DND-41 (cell line): ENCODE results near the gene DCLRE1C.
"Not testable (repeated sequence)": the region's sequence is repeated elsewhere in the genome, so short reads cannot be mapped to it uniquely, and the experiment has no call there.

ENCODE experiments used
- CTCF ChIP-seq: IDR thresholded peaks from 2 replicates; pipeline ENCODE4 v1.5.1; 2012; ENCODE audit warnings: borderline replicate concordance, low read length, moderate library complexity, mild to moderate bottlenecking; ENCODE audit not compliant: poor library complexity, severe bottlenecking; ENCODE audit errors: extremely low read depth
- EZH2 ChIP-seq: IDR thresholded peaks from 3 replicates; pipeline ENCODE4 v1.6.1; 2012; ENCODE audit warnings: borderline replicate concordance, low read depth, mild to moderate bottlenecking, moderate library complexity, low read length, inconsistent platforms; ENCODE audit not compliant: severe bottlenecking

GRCh38 chr10:14938971-14939370, 14.9 kb downstream of the DCLRE1C start:
- not testable (repeated sequence) for TF ChIP-seq CTCF, EZH2
